HEK293 (cell line): Measurements from ENCODE around the gene DDX52.

Experiments
- CTCF ChIA-PET: fragments of 350-600 bp; formaldehyde crosslinking; extraction: SDS; loops from one replicate; lab custom pipeline; 2021; ENCODE audit warnings: antibody characterized with exemption; lab: Yijun Ruan, JAX
- POLR2A ChIA-PET: fragments of 300-600 bp; formaldehyde crosslinking; extraction: SDS; loops from one replicate; lab custom pipeline; 2020; ENCODE audit warnings: antibody characterized with exemption, inconsistent platforms; lab: Yijun Ruan, JAX
- H3K27ac ChIP-seq: fragments of 200-500 bp; sonication (Bioruptor generic); 2 replicates; pipeline ENCODE4 v1.5.1; 2014; ENCODE audit warnings: low read depth, low read length, control low read depth, inconsistent platforms; ENCODE audit errors: extremely low read depth
- H3K36me3 ChIP-seq, 2 experiments: fragments of 200-500 bp in 1 of 2; sonication (Bioruptor generic) in 1 of 2; 1 replicate in 1 of 2; 2 replicates in 1 of 2; pipeline ENCODE4 v1.5.1; 2014 to 2017; ENCODE audit warnings: inconsistent platforms in 2 of 2, low read length in 2 of 2; ENCODE audit not compliant: control insufficient read depth in 2 of 2, insufficient read depth in 1 of 2
- H3K4me1 ChIP-seq: fragments of 200-500 bp; sonication (Bioruptor generic); 2 replicates; pipeline ENCODE4 v1.5.1; 2014; ENCODE audit warnings: mild to moderate bottlenecking, low read length, inconsistent platforms; ENCODE audit not compliant: control insufficient read depth, insufficient read depth
- H3K4me3 ChIP-seq: 2 replicates; pipeline ENCODE4 v1.5.1; 2011; ENCODE audit warnings: low read depth, mild to moderate bottlenecking, control low read depth, low read length, moderate library complexity
- H3K9me3 ChIP-seq: fragments of 200-500 bp; sonication (Bioruptor generic); 2 replicates; pipeline ENCODE4 v1.5.1; 2014; ENCODE audit warnings: low read depth, low read length, inconsistent platforms; ENCODE audit not compliant: control insufficient read depth, insufficient read depth
- ATF2 ChIP-seq: fragments of 450-650 bp; formaldehyde crosslinking; IDR thresholded peaks from 2 replicates; pipeline ENCODE4 v1.5.1; 2016; ENCODE audit warnings: missing biosample characterization, missing genetic modification characterization, low read depth
- TSHZ1 ChIP-seq: fragments of 450-650 bp; formaldehyde crosslinking; IDR thresholded peaks from 2 replicates; pipeline ENCODE4 v1.5.1; 2016; ENCODE audit warnings: missing biosample characterization, missing genetic modification characterization, borderline replicate concordance
- ZBTB21 ChIP-seq: fragments of 450-650 bp; formaldehyde crosslinking; IDR thresholded peaks from 2 replicates; pipeline ENCODE4 v1.5.1; 2017; ENCODE audit warnings: missing biosample characterization, missing genetic modification characterization
- ZBTB48 ChIP-seq: fragments of 450-650 bp; formaldehyde crosslinking; IDR thresholded peaks from 2 replicates; pipeline ENCODE4 v1.5.1; 2016; ENCODE audit warnings: missing biosample characterization, missing genetic modification characterization
- ZNF140 ChIP-seq: fragments of 450-650 bp; formaldehyde crosslinking; IDR thresholded peaks from 2 replicates; pipeline ENCODE4 v1.5.1; 2016; ENCODE audit warnings: missing biosample characterization, missing genetic modification characterization
- ZNF184 ChIP-seq: fragments of 450-650 bp; IDR thresholded peaks from 2 replicates; pipeline ENCODE4 v1.5.1; 2018; ENCODE audit warnings: missing biosample characterization, mild to moderate bottlenecking, missing genetic modification characterization
- ZNF214 ChIP-seq: fragments of 450-650 bp; formaldehyde crosslinking; IDR thresholded peaks from 2 replicates; pipeline ENCODE4 v1.5.1; 2017; ENCODE audit warnings: missing biosample characterization, mild to moderate bottlenecking, missing genetic modification characterization, borderline replicate concordance
- ZNF302 ChIP-seq: fragments of 450-650 bp; formaldehyde crosslinking; IDR thresholded peaks from 2 replicates; pipeline ENCODE4 v1.5.1; 2016; ENCODE audit warnings: missing biosample characterization, missing genetic modification characterization, low read depth
- ZNF354C ChIP-seq: fragments of 450-650 bp; formaldehyde crosslinking; IDR thresholded peaks from 2 replicates; pipeline ENCODE4 v1.5.1; 2016; ENCODE audit warnings: missing biosample characterization, missing genetic modification characterization, low read depth, borderline replicate concordance
- ZNF580 ChIP-seq: fragments of 450-650 bp; formaldehyde crosslinking; IDR thresholded peaks from 2 replicates; pipeline ENCODE4 v1.5.1; 2016; ENCODE audit warnings: missing biosample characterization, missing genetic modification characterization
- ZNF610 ChIP-seq: fragments of 450-650 bp; formaldehyde crosslinking; IDR thresholded peaks from 2 replicates; pipeline ENCODE4 v1.5.1; 2016; ENCODE audit warnings: missing biosample characterization, missing genetic modification characterization, borderline replicate concordance
- ZNF654 ChIP-seq: fragments of 450-650 bp; formaldehyde crosslinking; IDR thresholded peaks from 2 replicates; pipeline ENCODE4 v1.5.1; 2016; ENCODE audit warnings: low read depth, missing biosample characterization, missing genetic modification characterization
- ZSCAN30 ChIP-seq: fragments of 450-650 bp; IDR thresholded peaks from 2 replicates; pipeline ENCODE4 v1.5.1; 2018; ENCODE audit warnings: missing biosample characterization, mild to moderate bottlenecking, missing genetic modification characterization, moderate library complexity
- TF ChIP-seq, protein P1 (sequence below): fragments of 450-650 bp; formaldehyde crosslinking; IDR thresholded peaks from 2 replicates; pipeline ENCODE4 v1.5.1; 2017; ENCODE audit warnings: missing biosample characterization, missing genetic modification characterization
- TF ChIP-seq, protein P2 (sequence below): fragments of 450-650 bp; formaldehyde crosslinking; IDR thresholded peaks from 2 replicates; pipeline ENCODE4 v1.5.0; 2017; ENCODE audit warnings: missing biosample characterization, missing genetic modification characterization, borderline replicate concordance
- TF ChIP-seq, protein P3 (sequence below): fragments of 450-650 bp; formaldehyde crosslinking; conservative IDR thresholded peaks from 2 replicates; pipeline ENCODE4 v1.5.1; 2016; ENCODE audit warnings: low read depth, missing biosample characterization, missing genetic modification characterization
- TF ChIP-seq, protein P4 (sequence below): fragments of 450-650 bp; formaldehyde crosslinking; IDR thresholded peaks from 2 replicates; pipeline ENCODE4 v1.5.1; 2017; ENCODE audit warnings: missing biosample characterization, mild to moderate bottlenecking, missing genetic modification characterization, moderate library complexity

Gene DDX52

DNA sequence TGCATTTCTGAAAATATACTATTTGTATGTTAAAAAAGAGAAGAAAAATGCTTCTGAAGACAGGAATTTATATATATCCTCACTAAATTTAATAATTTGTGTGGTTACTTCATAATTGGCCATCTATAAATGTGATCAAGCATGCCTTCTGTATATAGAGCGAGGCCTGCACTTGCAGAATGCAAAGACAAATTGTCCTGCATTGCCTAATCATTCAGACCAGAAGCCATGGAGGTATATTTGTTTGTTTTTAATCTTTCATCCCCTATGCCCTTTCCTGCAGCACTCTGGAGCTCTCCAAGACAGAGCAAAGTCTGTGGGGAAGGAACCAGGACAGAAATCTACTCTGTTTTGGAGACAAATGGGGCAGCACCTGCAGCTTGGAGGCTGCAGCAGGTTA, 23.8 kb upstream of the DDX52 start (continued):
- TF ChIP-seq TSHZ1 (tag by site-specific recombination) (no peak), ZNF354C (tag by site-specific recombination) (no peak), ATF2 (tag by site-specific recombination) (no peak), ZNF184 (tag by site-specific recombination) (no peak), ZNF610 (tag by site-specific recombination) (no peak), ZNF654 (no peak), ZNF214 (no peak), ZBTB21 (tag by site-specific recombination) (no peak), ZNF302 (tag by site-specific recombination) (no peak), ZNF140 (tag by site-specific recombination) (no peak)
- TF ChIP-seq, protein P1, sequence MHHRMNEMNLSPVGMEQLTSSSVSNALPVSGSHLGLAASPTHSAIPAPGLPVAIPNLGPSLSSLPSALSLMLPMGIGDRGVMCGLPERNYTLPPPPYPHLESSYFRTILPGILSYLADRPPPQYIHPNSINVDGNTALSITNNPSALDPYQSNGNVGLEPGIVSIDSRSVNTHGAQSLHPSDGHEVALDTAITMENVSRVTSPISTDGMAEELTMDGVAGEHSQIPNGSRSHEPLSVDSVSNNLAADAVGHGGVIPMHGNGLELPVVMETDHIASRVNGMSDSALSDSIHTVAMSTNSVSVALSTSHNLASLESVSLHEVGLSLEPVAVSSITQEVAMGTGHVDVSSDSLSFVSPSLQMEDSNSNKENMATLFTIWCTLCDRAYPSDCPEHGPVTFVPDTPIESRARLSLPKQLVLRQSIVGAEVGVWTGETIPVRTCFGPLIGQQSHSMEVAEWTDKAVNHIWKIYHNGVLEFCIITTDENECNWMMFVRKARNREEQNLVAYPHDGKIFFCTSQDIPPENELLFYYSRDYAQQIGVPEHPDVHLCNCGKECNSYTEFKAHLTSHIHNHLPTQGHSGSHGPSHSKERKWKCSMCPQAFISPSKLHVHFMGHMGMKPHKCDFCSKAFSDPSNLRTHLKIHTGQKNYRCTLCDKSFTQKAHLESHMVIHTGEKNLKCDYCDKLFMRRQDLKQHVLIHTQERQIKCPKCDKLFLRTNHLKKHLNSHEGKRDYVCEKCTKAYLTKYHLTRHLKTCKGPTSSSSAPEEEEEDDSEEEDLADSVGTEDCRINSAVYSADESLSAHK (tag by site-specific recombination), result no peak

DNA sequence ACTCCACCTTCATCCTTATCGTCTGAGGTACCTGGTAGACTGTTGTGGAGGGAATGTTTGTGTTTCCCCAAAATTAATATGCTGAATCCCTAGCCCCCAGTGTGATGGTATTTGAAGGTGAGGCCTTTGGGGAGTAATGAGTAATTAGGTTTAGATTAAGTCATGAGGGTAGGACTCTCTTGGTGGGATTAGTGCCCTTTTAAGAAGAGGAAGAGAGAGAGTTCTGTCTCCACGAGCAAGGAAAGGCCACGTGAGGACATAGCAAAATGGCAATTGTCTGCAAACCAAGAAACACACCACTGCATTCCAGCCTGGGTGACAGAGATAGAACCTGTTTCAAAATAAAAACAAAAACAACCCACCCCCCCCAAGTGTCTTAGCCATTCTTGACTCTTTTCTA, 21.0 kb upstream of the DDX52 start:
- no peaks in the 10 kb centered on the region for H3K4me1 ChIP-seq
- H3K9me3 ChIP-seq, result no peaks in the 10 kb centered on the region
- ChIA-PET CTCF (interaction anchor here (0.6 to 3.3 kb wide), 2 partner anchors 14 to 125 kb away, joined by 3 to 18 read pairs; no protein-coding TSS in a partner anchor), POLR2A (no interaction called here)
- no peak overlapping the region for H3K27ac ChIP-seq
- H3K4me3 ChIP-seq, result no peak overlapping the region
- H3K36me3 ChIP-seq, result no peaks in the 10 kb centered on the region
- TF ChIP-seq ZSCAN30 (tag by site-specific recombination), result no peak
- TF ChIP-seq, protein P2, sequence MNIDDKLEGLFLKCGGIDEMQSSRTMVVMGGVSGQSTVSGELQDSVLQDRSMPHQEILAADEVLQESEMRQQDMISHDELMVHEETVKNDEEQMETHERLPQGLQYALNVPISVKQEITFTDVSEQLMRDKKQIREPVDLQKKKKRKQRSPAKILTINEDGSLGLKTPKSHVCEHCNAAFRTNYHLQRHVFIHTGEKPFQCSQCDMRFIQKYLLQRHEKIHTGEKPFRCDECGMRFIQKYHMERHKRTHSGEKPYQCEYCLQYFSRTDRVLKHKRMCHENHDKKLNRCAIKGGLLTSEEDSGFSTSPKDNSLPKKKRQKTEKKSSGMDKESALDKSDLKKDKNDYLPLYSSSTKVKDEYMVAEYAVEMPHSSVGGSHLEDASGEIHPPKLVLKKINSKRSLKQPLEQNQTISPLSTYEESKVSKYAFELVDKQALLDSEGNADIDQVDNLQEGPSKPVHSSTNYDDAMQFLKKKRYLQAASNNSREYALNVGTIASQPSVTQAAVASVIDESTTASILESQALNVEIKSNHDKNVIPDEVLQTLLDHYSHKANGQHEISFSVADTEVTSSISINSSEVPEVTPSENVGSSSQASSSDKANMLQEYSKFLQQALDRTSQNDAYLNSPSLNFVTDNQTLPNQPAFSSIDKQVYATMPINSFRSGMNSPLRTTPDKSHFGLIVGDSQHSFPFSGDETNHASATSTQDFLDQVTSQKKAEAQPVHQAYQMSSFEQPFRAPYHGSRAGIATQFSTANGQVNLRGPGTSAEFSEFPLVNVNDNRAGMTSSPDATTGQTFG (tag by site-specific recombination), result no peak
- TF ChIP-seq, protein P3, sequence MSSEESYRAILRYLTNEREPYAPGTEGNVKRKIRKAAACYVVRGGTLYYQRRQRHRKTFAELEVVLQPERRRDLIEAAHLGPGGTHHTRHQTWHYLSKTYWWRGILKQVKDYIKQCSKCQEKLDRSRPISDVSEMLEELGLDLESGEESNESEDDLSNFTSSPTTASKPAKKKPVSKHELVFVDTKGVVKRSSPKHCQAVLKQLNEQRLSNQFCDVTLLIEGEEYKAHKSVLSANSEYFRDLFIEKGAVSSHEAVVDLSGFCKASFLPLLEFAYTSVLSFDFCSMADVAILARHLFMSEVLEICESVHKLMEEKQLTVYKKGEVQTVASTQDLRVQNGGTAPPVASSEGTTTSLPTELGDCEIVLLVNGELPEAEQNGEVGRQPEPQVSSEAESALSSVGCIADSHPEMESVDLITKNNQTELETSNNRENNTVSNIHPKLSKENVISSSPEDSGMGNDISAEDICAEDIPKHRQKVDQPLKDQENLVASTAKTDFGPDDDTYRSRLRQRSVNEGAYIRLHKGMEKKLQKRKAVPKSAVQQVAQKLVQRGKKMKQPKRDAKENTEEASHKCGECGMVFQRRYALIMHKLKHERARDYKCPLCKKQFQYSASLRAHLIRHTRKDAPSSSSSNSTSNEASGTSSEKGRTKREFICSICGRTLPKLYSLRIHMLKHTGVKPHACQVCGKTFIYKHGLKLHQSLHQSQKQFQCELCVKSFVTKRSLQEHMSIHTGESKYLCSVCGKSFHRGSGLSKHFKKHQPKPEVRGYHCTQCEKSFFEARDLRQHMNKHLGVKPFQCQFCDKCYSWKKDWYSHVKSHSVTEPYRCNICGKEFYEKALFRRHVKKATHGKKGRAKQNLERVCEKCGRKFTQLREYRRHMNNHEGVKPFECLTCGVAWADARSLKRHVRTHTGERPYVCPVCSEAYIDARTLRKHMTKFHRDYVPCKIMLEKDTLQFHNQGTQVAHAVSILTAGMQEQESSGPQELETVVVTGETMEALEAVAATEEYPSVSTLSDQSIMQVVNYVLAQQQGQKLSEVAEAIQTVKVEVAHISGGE (tag by site-specific recombination), result no peak
- TF ChIP-seq, protein P1 (tag by site-specific recombination), result no peak
- TF ChIP-seq ZNF354C (tag by site-specific recombination), result no peak
- TF ChIP-seq, protein P4, sequence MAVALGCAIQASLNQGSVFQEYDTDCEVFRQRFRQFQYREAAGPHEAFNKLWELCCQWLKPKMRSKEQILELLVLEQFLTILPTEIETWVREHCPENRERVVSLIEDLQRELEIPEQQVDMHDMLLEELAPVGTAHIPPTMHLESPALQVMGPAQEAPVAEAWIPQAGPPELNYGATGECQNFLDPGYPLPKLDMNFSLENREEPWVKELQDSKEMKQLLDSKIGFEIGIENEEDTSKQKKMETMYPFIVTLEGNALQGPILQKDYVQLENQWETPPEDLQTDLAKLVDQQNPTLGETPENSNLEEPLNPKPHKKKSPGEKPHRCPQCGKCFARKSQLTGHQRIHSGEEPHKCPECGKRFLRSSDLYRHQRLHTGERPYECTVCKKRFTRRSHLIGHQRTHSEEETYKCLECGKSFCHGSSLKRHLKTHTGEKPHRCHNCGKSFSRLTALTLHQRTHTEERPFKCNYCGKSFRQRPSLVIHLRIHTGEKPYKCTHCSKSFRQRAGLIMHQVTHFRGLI, result no peak
- no peak for TF ChIP-seq ZNF580 (tag by site-specific recombination)
- no peak for TF ChIP-seq ZBTB48 (tag by site-specific recombination)
